Activated T-cell treated with anti-CD3 and anti-CD28 coated beads, Interleukin-2, amount 50 U/mL, for 1 hour (primary cell): ENCODE results near the gene HPCAL1.

Experiments
- DNase-seq: peaks from one replicate; pipeline ENCODE4 v3.0.0-alpha.2; 2020

HPCAL1 gene

DNA sequence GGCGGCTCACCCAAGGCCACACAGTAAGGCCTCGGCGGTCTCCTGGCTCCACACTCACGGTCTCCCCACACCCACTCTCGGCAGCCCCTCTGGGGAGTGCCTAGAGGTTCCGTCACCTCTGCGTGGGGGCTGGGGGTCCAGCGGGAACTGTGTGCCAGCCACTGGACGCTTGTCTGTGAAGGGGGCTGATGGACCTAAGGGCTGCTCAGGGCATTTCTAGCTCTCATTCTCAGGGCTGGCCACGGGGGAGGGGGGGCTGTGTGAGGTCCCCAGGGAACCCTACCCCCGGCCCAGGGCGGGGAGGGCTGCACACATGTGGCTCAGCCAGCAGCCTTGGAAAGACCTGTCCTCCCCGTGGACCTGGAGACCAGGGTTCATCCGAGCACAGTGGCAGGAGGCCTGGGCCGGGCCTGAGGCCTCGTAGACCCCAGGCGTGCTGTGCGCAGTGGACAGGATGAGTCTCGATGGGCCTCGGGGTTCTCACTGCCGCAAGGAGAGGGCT is 172.6 kb downstream of the HPCAL1 start:
- DNase-seq, result no peak

DNA sequence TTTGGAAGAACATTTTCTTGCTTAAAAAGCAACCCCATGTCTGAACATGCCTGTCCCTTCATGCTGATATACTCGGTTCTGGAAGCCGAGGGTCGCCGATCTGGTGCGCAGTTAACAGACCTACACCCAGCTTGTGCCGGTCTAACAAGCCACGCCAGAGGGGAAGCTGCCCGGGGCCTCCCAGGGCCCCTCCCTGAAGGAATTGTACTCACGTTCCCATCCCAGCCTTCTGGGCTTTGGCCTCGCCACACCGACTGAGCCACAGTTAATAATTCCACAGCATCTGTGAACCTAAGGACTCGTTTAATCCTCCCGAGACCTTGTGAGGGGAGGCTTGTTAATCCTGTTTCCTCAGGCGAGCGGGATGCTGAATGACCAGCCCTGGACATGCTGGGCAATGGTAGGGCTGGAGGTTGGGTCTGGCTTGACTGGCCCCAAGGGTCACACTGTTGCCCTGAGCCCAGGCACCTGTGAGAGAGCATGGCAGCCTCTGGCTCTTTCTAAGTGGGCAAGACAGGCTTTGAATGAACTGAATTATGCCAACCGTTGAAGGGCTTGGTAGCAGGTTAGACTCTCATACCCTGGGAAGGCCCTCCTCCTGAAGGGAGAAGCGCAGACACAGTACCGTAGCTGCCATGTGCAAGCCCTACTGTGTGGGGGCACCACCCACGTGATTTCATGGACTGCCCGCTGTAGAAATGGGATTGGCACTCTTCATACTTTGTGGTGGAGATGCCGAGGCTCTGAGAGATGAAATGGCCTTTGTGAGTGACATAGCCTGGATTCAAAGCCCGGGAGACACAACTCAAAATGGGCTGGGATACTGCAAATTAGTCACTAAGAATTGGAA is 173.3 kb downstream of the HPCAL1 start:
- DNase-seq, result no peak

DNA sequence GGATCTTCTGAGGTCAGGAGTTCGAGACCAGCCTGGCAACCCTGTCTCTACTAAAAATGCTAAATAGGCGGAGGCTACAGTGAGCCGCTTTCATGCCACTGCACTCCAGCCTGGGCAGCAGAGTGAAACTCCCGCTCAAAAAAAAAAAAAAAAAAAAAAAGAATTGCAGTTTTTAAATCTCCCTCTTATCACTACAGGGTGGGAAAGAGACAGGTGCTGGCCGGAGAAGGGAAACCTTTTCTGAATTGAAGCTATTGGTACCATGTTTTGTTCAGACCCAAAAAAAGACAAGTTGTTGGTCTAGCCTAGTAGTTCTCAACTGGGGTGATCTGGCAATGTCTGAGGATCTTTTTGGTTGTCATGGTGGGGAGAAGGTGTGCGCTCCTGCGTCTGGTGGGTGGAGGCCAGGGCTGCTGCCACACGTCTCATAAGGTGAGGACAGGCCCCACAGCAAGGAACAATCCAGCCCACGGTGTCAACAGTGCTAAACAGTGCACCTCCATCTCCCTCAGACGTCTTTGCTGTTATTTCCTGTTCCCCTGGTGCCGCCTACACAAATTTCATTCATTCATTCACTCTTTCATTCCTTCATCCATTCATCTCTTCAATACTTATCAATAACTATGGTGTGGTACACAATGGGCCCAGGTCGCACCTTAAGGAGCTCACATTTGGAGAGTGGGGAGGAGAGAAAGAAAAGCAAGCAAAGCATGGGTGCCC is 174.2 kb downstream of the HPCAL1 start:
- no peak for DNase-seq
